Left renal cortex interstitium (tissue), 4 donors: ENCODE results near the gene DEGS2. TPM values are rescaled to one million over a fixed set of nuclear protein-coding genes. Genes with fewer than 3 reads are reported as not detected.

Experiments
- DNase-seq, 4 donors: peaks; one replicate each; pipeline ENCODE4 v3.0.0-alpha.2; 2013; ENCODE audit warnings: low read depth in 4 of 4, low spot score in 2 of 4, missing footprints in 1 of 4
- polyA plus RNA-seq, 4 donors: library from polyadenylated mRNA; unstranded; fragments of 120-200 nt; gene quantifications; one replicate each; pipeline ENCODE4 v1.2.1, GENCODE V29; 2013; ENCODE audit not compliant: insufficient read length in 4 of 4

DEGS2 gene
- polyA plus RNA-seq, 4 donors, result 8.1 to 18.2 (median 11.1) TPM

DNA sequence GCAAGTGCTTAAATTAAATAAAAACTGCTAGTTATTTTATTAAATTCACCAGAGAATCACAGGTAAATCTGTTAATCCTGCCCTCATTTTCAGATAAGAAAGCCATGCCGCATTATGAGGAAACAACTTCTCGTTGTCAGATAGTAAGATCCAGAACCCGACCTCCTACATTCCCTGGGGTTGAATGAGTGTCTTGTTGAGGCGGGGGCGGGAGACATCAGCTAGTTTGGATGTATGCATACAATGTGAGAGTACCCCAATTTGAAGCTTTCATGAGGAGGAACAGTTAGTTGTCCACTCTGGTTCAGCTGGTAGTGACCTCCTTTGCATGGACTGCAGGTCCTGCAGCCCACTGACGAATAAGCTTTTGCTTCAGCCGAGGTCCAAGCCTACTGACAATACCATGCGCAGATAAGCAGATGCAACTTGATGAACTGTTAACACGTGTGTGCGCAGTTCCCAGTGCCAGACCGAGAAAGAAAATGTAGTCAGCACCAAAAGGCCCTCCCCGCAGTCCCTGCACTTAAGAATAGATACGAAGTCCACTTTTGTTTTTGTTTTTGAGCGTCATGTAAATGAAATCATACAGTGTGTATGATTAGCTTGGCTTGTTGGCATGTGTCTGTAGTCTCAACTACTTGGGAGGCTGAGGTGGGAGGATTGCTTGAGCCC lies 59.3 kb downstream of the DEGS2 start:
- DNase-seq, result no peak

GRCh38 chr14:100098171-100098570 lies 61.3 kb downstream of the DEGS2 start:
- no peak for DNase-seq

DNA sequence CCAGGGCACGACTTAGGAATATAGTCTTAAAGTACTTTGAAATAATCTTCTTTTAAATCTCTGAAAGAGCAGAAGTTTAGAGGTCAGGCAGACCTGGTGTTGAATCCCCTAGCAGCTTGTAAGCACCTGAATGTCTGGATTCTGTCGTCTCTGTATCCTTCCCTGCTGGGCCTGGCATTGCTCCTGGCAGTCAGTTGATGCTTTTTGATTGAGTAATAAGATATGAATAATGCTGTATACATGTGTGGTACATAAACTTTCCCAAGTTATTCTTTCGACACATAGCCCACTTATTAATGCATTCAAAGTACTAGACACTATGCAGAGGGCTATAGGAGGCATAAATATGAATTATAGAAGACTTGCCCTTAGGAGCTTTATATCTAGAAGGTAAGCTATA lies 62.8 kb downstream of the DEGS2 start:
- DNase-seq, result no peak

Other genes with a start within 250 kb of the DEGS2 start
- 100 to 1,000 TPM; 105 to 187 (median 153) TPM for gene EVL, start 94.2 kb downstream of the DEGS2 start, polyA plus RNA-seq
- gene YY1, start 79.5 kb upstream of the DEGS2 start, polyA plus RNA-seq, result 100 to 1,000 TPM; 119 to 142 (median 131) TPM
- 10 to 100 TPM; 32.7 to 99.6 (median 64.2) TPM for gene SLC25A29, start 146.8 kb upstream of the DEGS2 start, polyA plus RNA-seq
- gene SLC25A47, start 163.7 kb upstream of the DEGS2 start, polyA plus RNA-seq, result not detected
- 10 to 100 TPM in 2 of 4 donors, 1 to 10 TPM in 2; 8.0 to 11.8 (median 9.7) TPM for gene WDR25, start 216.8 kb upstream of the DEGS2 start, polyA plus RNA-seq